NCI-H2107 (cell line): ENCODE results near the gene ZFP36L2.

Experiments
- DNase-seq: peaks from one replicate; lab custom pipeline; 2025; lab: John Stamatoyannopoulos, UW

ZFP36L2 gene

GRCh38 chr2:43248621-43249020 lies 22.2 kb upstream of the ZFP36L2 start:
- no peak for DNase-seq

- DNase-seq, result no peak
Observed at GRCh38 chr2:43246641-43247040, 20.2 kb upstream of the ZFP36L2 start.

GRCh38 chr2:43241558-43241957 lies 15.2 kb upstream of the ZFP36L2 start:
- DNase-seq, result no peak

- no peak for DNase-seq
Observed at GRCh38 chr2:43240766-43241150, 14.4 kb upstream of the ZFP36L2 start.

GRCh38 chr2:43239981-43240765 lies 13.8 kb upstream of the ZFP36L2 start:
- no peak for DNase-seq

GRCh38 chr2:43238813-43239212 lies 12.4 kb upstream of the ZFP36L2 start:
- no peak for DNase-seq

- no peak for DNase-seq
Observed at GRCh38 chr2:43238176-43238575, 11.8 kb upstream of the ZFP36L2 start.

- no peak for DNase-seq
Observed at GRCh38 chr2:43233218-43234212, 7.1 kb upstream of the ZFP36L2 start.

- DNase-seq, result no peak
Observed at GRCh38 chr2:43230951-43231827, 4.8 kb upstream of the ZFP36L2 start.

GRCh38 chr2:43230351-43230885 lies 4.0 kb upstream of the ZFP36L2 start:
- DNase-seq, result no peak

GRCh38 chr2:43228756-43229659 lies 2.6 kb upstream of the ZFP36L2 start:
- DNase-seq, result no peak

GRCh38 chr2:43228321-43228751 lies 1.9 kb upstream of the ZFP36L2 start:
- DNase-seq, result no peak

GRCh38 chr2:43227830-43228281 lies 1.4 kb upstream of the ZFP36L2 start:
- DNase-seq, result no peak

GRCh38 chr2:43226955-43227829 lies 786 bp upstream of the ZFP36L2 start:
- peak; percentile 36 for DNase-seq

GRCh38 chr2:43225788-43226557 lies 433 bp downstream of the ZFP36L2 start:
- no peak for DNase-seq

- DNase-seq, result no peak
Observed at GRCh38 chr2:43225093-43225787, 1.2 kb downstream of the ZFP36L2 start.

GRCh38 chr2:43224571-43225092 lies 1.8 kb downstream of the ZFP36L2 start:
- no peak for DNase-seq

GRCh38 chr2:43224131-43224570 lies 2.3 kb downstream of the ZFP36L2 start:
- DNase-seq, result no peak
